Loucy (cell line): Measurements from ENCODE around the gene CFAP77.

ENCODE experiments used
- H2AFZ ChIP-seq: fragments of 200-600 bp; sonication (generic); 2 replicates; pipeline ENCODE4 v1.6.0; 2016; ENCODE audit warnings: antibody characterized with exemption, mild to moderate bottlenecking, low read length, moderate library complexity
- H3F3A ChIP-seq: fragments of 200-600 bp; 2 replicates; pipeline ENCODE4 v1.6.0; 2016; ENCODE audit warnings: antibody characterized with exemption, low read depth, mild to moderate bottlenecking
- H3K27me3 ChIP-seq: fragments of 200-600 bp; sonication (generic); 2 replicates; pipeline ENCODE4 v1.6.1; 2014; ENCODE audit warnings: low read length, mild to moderate bottlenecking; ENCODE audit not compliant: insufficient read depth, poor library complexity, severe bottlenecking
- H3K36me3 ChIP-seq: fragments of 200-600 bp; sonication (generic); 2 replicates; pipeline ENCODE4 v1.6.1; 2016; ENCODE audit warnings: low read length; ENCODE audit not compliant: insufficient read depth
- H3K4me1 ChIP-seq: fragments of 200-600 bp; sonication (generic); 2 replicates; pipeline ENCODE4 v1.5.1; 2014; ENCODE audit warnings: low read length, mild to moderate bottlenecking; ENCODE audit not compliant: insufficient read depth, poor library complexity, severe bottlenecking
- H3K4me2 ChIP-seq: fragments of 200-600 bp; sonication (generic); 2 replicates; pipeline ENCODE4 v1.6.0; 2014; ENCODE audit warnings: antibody characterized with exemption, low read length, low read depth, mild to moderate bottlenecking; ENCODE audit not compliant: poor library complexity, severe bottlenecking
- H3K4me3 ChIP-seq: fragments of 200-600 bp; sonication (generic); 2 replicates; pipeline ENCODE4 v1.5.1; 2014; ENCODE audit warnings: low read length, mild to moderate bottlenecking, mixed read lengths; ENCODE audit not compliant: poor library complexity, severe bottlenecking
- H3K79me2 ChIP-seq: fragments of 200-600 bp; sonication (generic); 2 replicates; pipeline ENCODE4 v1.6.1; 2014; ENCODE audit warnings: low read length; ENCODE audit not compliant: insufficient read depth
- H3K9ac ChIP-seq: fragments of 200-600 bp; sonication (generic); 2 replicates; pipeline ENCODE4 v1.6.0; 2014; ENCODE audit warnings: mild to moderate bottlenecking, low read depth, low read length, moderate library complexity; ENCODE audit not compliant: poor library complexity, severe bottlenecking
- H3K9me2 ChIP-seq: fragments of 200-600 bp; sonication (generic); replicated peaks from 2 replicates; pipeline ENCODE4 v1.6.1; 2016; ENCODE audit warnings: low read depth, low read length, mixed read lengths
- H3K9me3 ChIP-seq: fragments of 200-600 bp; sonication (generic); 2 replicates; pipeline ENCODE4 v1.6.1; 2014; ENCODE audit warnings: mild to moderate bottlenecking, antibody characterized with exemption, low read length, low read depth; ENCODE audit not compliant: insufficient read depth
- H4K20me1 ChIP-seq: fragments of 200-600 bp; sonication (generic); 2 replicates; pipeline ENCODE4 v1.6.0; 2014; ENCODE audit warnings: antibody characterized with exemption, low read length, mild to moderate bottlenecking; ENCODE audit not compliant: insufficient read depth, poor library complexity, severe bottlenecking
- EZH2phosphoT487 ChIP-seq: fragments of 200-600 bp; IDR thresholded peaks from 2 replicates; pipeline ENCODE4 v1.6.1; 2018; ENCODE audit warnings: antibody characterized with exemption, mild to moderate bottlenecking, moderate library complexity, borderline replicate concordance
- TF ChIP-seq, protein P1 (sequence below): fragments of 200-600 bp; sonication (generic); conservative IDR thresholded peaks from 2 replicates; pipeline ENCODE4 v1.5.1; 2014; ENCODE audit warnings: mild to moderate bottlenecking, antibody characterized with exemption, low read length

Gene CFAP77

DNA sequence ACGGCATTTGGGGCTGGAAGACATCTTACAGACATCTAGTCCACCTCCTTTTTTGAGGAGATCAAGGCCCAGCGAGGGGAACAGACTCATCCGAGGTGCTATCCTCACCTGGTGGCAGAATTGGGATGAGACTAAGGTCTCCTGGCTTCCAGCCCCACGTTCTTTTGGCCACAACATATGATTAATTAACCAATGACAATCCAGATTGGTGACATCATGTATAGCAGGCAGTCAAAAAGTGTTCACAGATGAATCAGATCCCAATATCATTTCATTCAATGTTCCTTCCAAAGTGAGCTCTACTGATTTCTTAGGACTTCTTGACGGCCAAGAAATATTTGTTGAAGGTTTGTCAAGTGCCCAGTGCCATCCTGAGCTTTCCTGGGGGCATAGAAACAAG lies 3.9 kb downstream of the CFAP77 start:
- Histone ChIP-seq H3K9me3 (no peaks in the 10 kb centered on the region), H3K79me2 (no peaks in the 10 kb centered on the region), H3K4me2 (no peak overlapping the region), H2AFZ (no peak overlapping the region), H3K4me3 (no peak overlapping the region), H4K20me1 (no peaks in the 10 kb centered on the region), H3K36me3 (no peaks in the 10 kb centered on the region), H3K4me1 (peaks cover 4% of the 10 kb centered on the region), H3F3A (no peaks in the 10 kb centered on the region), H3K27me3 (no peaks in the 10 kb centered on the region), H3K9ac (no peak overlapping the region), H3K9me2 (no peaks in the 10 kb centered on the region)
- TF ChIP-seq, protein P1, sequence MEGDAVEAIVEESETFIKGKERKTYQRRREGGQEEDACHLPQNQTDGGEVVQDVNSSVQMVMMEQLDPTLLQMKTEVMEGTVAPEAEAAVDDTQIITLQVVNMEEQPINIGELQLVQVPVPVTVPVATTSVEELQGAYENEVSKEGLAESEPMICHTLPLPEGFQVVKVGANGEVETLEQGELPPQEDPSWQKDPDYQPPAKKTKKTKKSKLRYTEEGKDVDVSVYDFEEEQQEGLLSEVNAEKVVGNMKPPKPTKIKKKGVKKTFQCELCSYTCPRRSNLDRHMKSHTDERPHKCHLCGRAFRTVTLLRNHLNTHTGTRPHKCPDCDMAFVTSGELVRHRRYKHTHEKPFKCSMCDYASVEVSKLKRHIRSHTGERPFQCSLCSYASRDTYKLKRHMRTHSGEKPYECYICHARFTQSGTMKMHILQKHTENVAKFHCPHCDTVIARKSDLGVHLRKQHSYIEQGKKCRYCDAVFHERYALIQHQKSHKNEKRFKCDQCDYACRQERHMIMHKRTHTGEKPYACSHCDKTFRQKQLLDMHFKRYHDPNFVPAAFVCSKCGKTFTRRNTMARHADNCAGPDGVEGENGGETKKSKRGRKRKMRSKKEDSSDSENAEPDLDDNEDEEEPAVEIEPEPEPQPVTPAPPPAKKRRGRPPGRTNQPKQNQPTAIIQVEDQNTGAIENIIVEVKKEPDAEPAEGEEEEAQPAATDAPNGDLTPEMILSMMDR = no peak
- TF ChIP-seq EZH2phosphoT487 = no peak

DNA sequence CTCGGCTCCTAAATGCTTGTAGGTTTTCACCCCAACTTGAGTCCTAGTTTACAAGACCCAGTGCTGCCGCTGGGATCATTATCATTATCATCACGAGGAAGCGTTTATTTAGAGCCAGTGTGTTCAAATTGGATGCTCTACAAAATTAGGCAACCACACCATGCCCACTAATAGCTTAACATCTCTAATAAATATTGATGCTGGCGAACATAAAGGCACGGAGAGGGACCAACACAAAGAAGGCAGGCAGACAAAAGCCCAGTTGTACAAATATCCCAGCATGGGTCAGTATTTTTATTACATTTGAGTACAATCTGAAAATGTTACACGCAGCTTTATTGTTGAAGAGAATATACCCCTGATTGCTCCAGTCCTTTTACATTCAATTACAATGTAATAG lies 4.7 kb downstream of the CFAP77 start:
- Histone ChIP-seq H3K27me3 (no peaks in the 10 kb centered on the region), H3K79me2 (no peaks in the 10 kb centered on the region), H3K9me2 (no peaks in the 10 kb centered on the region), H3K9me3 (no peaks in the 10 kb centered on the region), H2AFZ (no peak overlapping the region), H3K9ac (no peak overlapping the region), H3K4me1 (peaks cover 4% of the 10 kb centered on the region), H4K20me1 (no peaks in the 10 kb centered on the region), H3K4me2 (no peak overlapping the region), H3K4me3 (no peak overlapping the region), H3K36me3 (no peaks in the 10 kb centered on the region), H3F3A (no peaks in the 10 kb centered on the region)
- TF ChIP-seq EZH2phosphoT487 = no peak
- TF ChIP-seq, protein P1 = no peak

DNA sequence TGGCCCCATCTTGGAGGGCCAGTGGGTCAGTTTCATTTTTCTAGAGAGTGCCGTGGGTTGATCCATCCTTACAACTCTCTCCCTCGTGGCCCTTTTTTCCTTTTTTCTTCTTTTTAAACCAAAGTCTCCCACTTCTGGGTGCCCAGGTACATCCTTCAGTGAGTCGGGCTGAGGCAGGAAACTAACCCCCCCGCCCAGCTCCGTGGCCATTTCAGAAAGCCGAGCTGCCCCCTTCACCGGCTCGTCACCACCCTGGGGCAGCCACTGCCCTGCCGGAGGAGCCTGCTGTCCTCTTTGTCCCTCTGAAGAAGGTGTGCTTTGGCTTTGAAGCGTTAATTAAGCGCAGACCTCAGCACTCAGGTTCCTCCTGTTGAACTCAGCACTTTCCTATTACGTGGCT lies 5.2 kb downstream of the CFAP77 start:
- Histone ChIP-seq H3K27me3 (no peaks in the 10 kb centered on the region), H3K9me2 (no peaks in the 10 kb centered on the region), H3K9me3 (no peaks in the 10 kb centered on the region), H3K79me2 (no peaks in the 10 kb centered on the region), H4K20me1 (no peaks in the 10 kb centered on the region), H3K4me3 (no peak overlapping the region), H3K36me3 (no peaks in the 10 kb centered on the region), H3F3A (no peaks in the 10 kb centered on the region), H2AFZ (no peak overlapping the region), H3K9ac (no peak overlapping the region), H3K4me1 (peaks cover 4% of the 10 kb centered on the region), H3K4me2 (no peak overlapping the region)
- no peak for TF ChIP-seq EZH2phosphoT487
- TF ChIP-seq, protein P1 = no peak
